ENCODE results near the gene RMDN3.

GRCh38 chr15:40769274-40770146 is 14.5 kb upstream of the RMDN3 start, which contains the start of gene C15orf62:
- TF ChIP-seq POLR2A (IDR thresholded peaks at IDR 0.05; ENCODE audit: low read length) (no peak), GATA1 (IDR thresholded peaks at IDR 0.05; ENCODE audit: low read depth, low read length) (no peak)

Data from erythroblast (primary cell).